IMR-90 (cell line): ENCODE data around the gene MAD2L2. TPM values are rescaled to one million over a fixed set of nuclear protein-coding genes. Genes with fewer than 3 reads are reported as not detected.

Source experiments
- polyA plus RNA-seq, 3 experiments: library from polyadenylated mRNA; depleted of rRNA; stranded (reverse); fragments of >200 nt; gene quantifications; 2 replicates each; pipeline ENCODE4 v1.2.3, GENCODE V29; 2012; ENCODE audit warnings: low replicate concordance in 1 of 3
- total RNA-seq: library from RNA; depleted of rRNA; stranded (reverse); fragments of >200 nt; gene quantifications from 2 replicates; pipeline ENCODE4 v1.2.3, GENCODE V29; 2012; rRNA removed

The MAD2L2 gene
- total and polyA plus RNA-seq, 2 of the 4 experiments (the other 2 are of a cell fraction): 44.6 to 70.9 TPM

Other genes with a start within 250 kb of the MAD2L2 start
- not detected in 2 replicates for gene DISP3, start 202.0 kb downstream of the MAD2L2 start, total RNA-seq
- gene DISP3, start 202.0 kb downstream of the MAD2L2 start, polyA plus RNA-seq (2012; rRNA removed): 0.03 and 0.05 TPM in 2 replicates
- 0.36 and 0.56 TPM in 2 replicates for gene FBXO2, start 26.7 kb downstream of the MAD2L2 start, total RNA-seq
- gene FBXO2, start 26.7 kb downstream of the MAD2L2 start, polyA plus RNA-seq (2012; rRNA removed): 1.7 and 2.1 TPM in 2 replicates
- gene FBXO44, start 26.3 kb downstream of the MAD2L2 start, total RNA-seq: 7.8 and 9.3 TPM in 2 replicates
- 25.5 and 30.5 TPM in 2 replicates for gene FBXO44, start 26.3 kb downstream of the MAD2L2 start, polyA plus RNA-seq (2012; rRNA removed)
- 6.4 and 6.8 TPM in 2 replicates for gene FBXO6, start 16.9 kb downstream of the MAD2L2 start, total RNA-seq
- 7.5 and 9.9 TPM in 2 replicates for gene FBXO6, start 16.9 kb downstream of the MAD2L2 start, polyA plus RNA-seq (2012; rRNA removed)
- gene DRAXIN, start 10.6 kb upstream of the MAD2L2 start, total RNA-seq: under 0.01 TPM in 2 replicates
- gene DRAXIN, start 10.6 kb upstream of the MAD2L2 start, polyA plus RNA-seq (2012; rRNA removed): 0.01 and 0.02 TPM in 2 replicates
- 21.5 and 22.2 TPM in 2 replicates for gene AGTRAP, start 55.0 kb upstream of the MAD2L2 start, total RNA-seq
- 57.7 and 64.3 TPM in 2 replicates for gene AGTRAP, start 55.0 kb upstream of the MAD2L2 start, polyA plus RNA-seq (2012; rRNA removed)
- gene C1orf167, start 81.0 kb upstream of the MAD2L2 start, total RNA-seq: under 0.01 and 0.28 TPM in 2 replicates
- 0.15 and 0.27 TPM in 2 replicates for gene C1orf167, start 81.0 kb upstream of the MAD2L2 start, polyA plus RNA-seq (2012; rRNA removed)
- gene MTHFR, start 124.8 kb upstream of the MAD2L2 start, total RNA-seq: 6.7 and 7.3 TPM in 2 replicates
- 6.7 and 7.4 TPM in 2 replicates for gene MTHFR, start 124.8 kb upstream of the MAD2L2 start, polyA plus RNA-seq (2012; rRNA removed)
- 4.1 and 5.0 TPM in 2 replicates for gene CLCN6, start 125.0 kb upstream of the MAD2L2 start, total RNA-seq
- gene CLCN6, start 125.0 kb upstream of the MAD2L2 start, polyA plus RNA-seq (2012; rRNA removed): 9.7 and 10.6 TPM in 2 replicates
- gene NPPA, start 166.6 kb upstream of the MAD2L2 start, total RNA-seq: not detected in 2 replicates
- gene NPPA, start 166.6 kb upstream of the MAD2L2 start, polyA plus RNA-seq (2012; rRNA removed): not detected in 2 replicates
- not detected in 2 replicates for gene NPPB, start 177.8 kb upstream of the MAD2L2 start, total RNA-seq
- gene NPPB, start 177.8 kb upstream of the MAD2L2 start, polyA plus RNA-seq (2012; rRNA removed): 0.24 TPM in 1 of 2 replicates, not detected in the other
- gene KIAA2013, start 245.3 kb upstream of the MAD2L2 start, total RNA-seq: 39.4 and 42.5 TPM in 2 replicates
- 88.1 and 100 TPM in 2 replicates for gene KIAA2013, start 245.3 kb upstream of the MAD2L2 start, polyA plus RNA-seq (2012; rRNA removed)